Measurements from ENCODE around the gene SLX4IP. TPM values are rescaled to one million over a fixed set of nuclear protein-coding genes. Genes with fewer than 3 reads are reported as not detected.

The SLX4IP gene
- total RNA-seq, 1 donor from 2014 or later: 5.3 TPM

GRCh38 chr20:10549511-10549910 lies 114.4 kb downstream of the SLX4IP start:
- Histone ChIP-seq H3K27me3 (ENCODE audit: insufficient read depth, low read length) (no peaks in the 10 kb centered on the region), H3K27ac (ENCODE audit: low read depth, low read length) (no peak overlapping the region), H4K20me1 (ENCODE audit: insufficient read depth, low read length) (no peaks in the 10 kb centered on the region), H3K79me2 (ENCODE audit: insufficient read depth, low read length) (no peaks in the 10 kb centered on the region), H3K4me1 (ENCODE audit: insufficient read depth, low read length) (peaks cover 3% of the 10 kb centered on the region), H3K36me3 (ENCODE audit: insufficient read depth, low read length) (no peaks in the 10 kb centered on the region), H3K9ac (ENCODE audit: low read length) (no peak overlapping the region), H2AFZ (ENCODE audit: low read depth, low read length) (no peak overlapping the region), H3K4me3 (ENCODE audit: insufficient read depth, low read depth, low read length) (no peak overlapping the region), H3K9me3 (ENCODE audit: insufficient read depth, low read depth, low read length) (no peaks in the 10 kb centered on the region), H3K4me2 (ENCODE audit: low read length) (no peak overlapping the region)
- DNase-seq (ENCODE audit: low read depth) (no peak), FAIRE-seq (no peak)
- Mint-ChIP-seq H3K9me3 (ENCODE audit: unreplicated experiment) (peaks cover 2% of the 10 kb centered on the region), H3K4me1 (ENCODE audit: low read depth, unreplicated experiment) (peaks cover 37% of the 10 kb centered on the region), H3K27me3 (ENCODE audit: low read depth, unreplicated experiment) (no peaks in the 10 kb centered on the region), H3K4me3 (ENCODE audit: unreplicated experiment) (no peak overlapping the region), H3K27ac (ENCODE audit: unreplicated experiment) (no peak overlapping the region), H3K36me3 (ENCODE audit: low read depth, unreplicated experiment) (peaks cover 2% of the 10 kb centered on the region)
- TF ChIP-seq EZH2 (IDR thresholded peaks at IDR 0.05; ENCODE audit: insufficient read depth, low read length) (no peak), CTCF (IDR thresholded peaks at IDR 0.05; ENCODE audit: insufficient read depth, low read depth, low read length) (no peak)

- Histone ChIP-seq H3K4me2 (ENCODE audit: low read length) (no peak overlapping the region), H3K9me3 (ENCODE audit: insufficient read depth, low read depth, low read length) (no peaks in the 10 kb centered on the region), H3K36me3 (ENCODE audit: insufficient read depth, low read length) (no peaks in the 10 kb centered on the region), H4K20me1 (ENCODE audit: insufficient read depth, low read length) (no peaks in the 10 kb centered on the region), H3K27ac (ENCODE audit: low read depth, low read length) (no peak overlapping the region), H3K79me2 (ENCODE audit: insufficient read depth, low read length) (no peaks in the 10 kb centered on the region), H3K27me3 (ENCODE audit: insufficient read depth, low read length) (no peaks in the 10 kb centered on the region), H2AFZ (ENCODE audit: low read depth, low read length) (no peak overlapping the region), H3K4me1 (ENCODE audit: insufficient read depth, low read length) (peaks cover 4% of the 10 kb centered on the region), H3K4me3 (ENCODE audit: insufficient read depth, low read depth, low read length) (no peak overlapping the region), H3K9ac (ENCODE audit: low read length) (no peak overlapping the region)
- Mint-ChIP-seq H3K36me3 (ENCODE audit: low read depth, unreplicated experiment) (peaks cover 2% of the 10 kb centered on the region), H3K27me3 (ENCODE audit: low read depth, unreplicated experiment) (no peaks in the 10 kb centered on the region), H3K4me3 (ENCODE audit: unreplicated experiment) (no peak overlapping the region), H3K4me1 (ENCODE audit: low read depth, unreplicated experiment) (peaks cover 42% of the 10 kb centered on the region), H3K9me3 (ENCODE audit: unreplicated experiment) (peaks cover 2% of the 10 kb centered on the region), H3K27ac (ENCODE audit: unreplicated experiment) (no peak overlapping the region)
- no peak for TF ChIP-seq CTCF (IDR thresholded peaks at IDR 0.05; ENCODE audit: insufficient read depth, low read depth, low read length)
- no peak for TF ChIP-seq EZH2 (IDR thresholded peaks at IDR 0.05; ENCODE audit: insufficient read depth, low read length)
- FAIRE-seq (no peak), DNase-seq (ENCODE audit: low read depth) (no peak)
These were observed 115.4 kb downstream of the SLX4IP start for GRCh38 chr20:10550204-10551118.

Measured in astrocyte (in vitro differentiated cells and primary cell).